Activated naive CD8-positive, alpha-beta T cell treated with anti-CD3 and anti-CD28 coated beads, Interleukin-2, amount 10 ng/mL, durations not matched to agents 7 days and 5 days (primary cell): ENCODE results near the gene IFNL2. TPM values are rescaled to one million over a fixed set of nuclear protein-coding genes. Genes with fewer than 3 reads are reported as not detected.
"Not testable (repeated sequence)": the region's sequence is repeated elsewhere in the genome, so short reads cannot be mapped to it uniquely, and the experiment has no call there.

ENCODE experiments used
- ATAC-seq: fragments of 150-1000 bp; cut with Tn5 transposase; one replicate; pipeline ENCODE4 v1.10.0; 2021; ENCODE audit warnings: low read depth, moderate library complexity
- POLR2A ChIA-PET: fragments of 350-600 bp; sonication (Branson Sonifier 250); formaldehyde crosslinking; loops from one replicate; lab custom pipeline; 2021; ENCODE audit warnings: antibody characterized with exemption; lab: Charles Lee
- DNase-seq: peaks from one replicate; pipeline ENCODE4 v3.0.0; 2021
- H3K27ac Mint-ChIP-seq: one replicate; pipeline ENCODE4 v1.8.0; 2022; ENCODE audit warnings: mild to moderate bottlenecking, mixed read lengths
- H3K27me3 Mint-ChIP-seq: one replicate; pipeline ENCODE4 v1.8.0; 2022; ENCODE audit warnings: mild to moderate bottlenecking, moderate library complexity, mixed read lengths
- H3K36me3 Mint-ChIP-seq: one replicate; pipeline ENCODE4 v1.8.0; 2021; ENCODE audit warnings: mild to moderate bottlenecking, mixed read lengths
- H3K4me1 Mint-ChIP-seq: one replicate; pipeline ENCODE4 v1.8.0; 2021; ENCODE audit warnings: mixed read lengths
- H3K4me3 Mint-ChIP-seq: one replicate; pipeline ENCODE4 v1.8.0; 2022; ENCODE audit warnings: mild to moderate bottlenecking, moderate library complexity, mixed read lengths
- H3K9me3 Mint-ChIP-seq: one replicate; pipeline ENCODE4 v1.8.0; 2021; ENCODE audit warnings: mixed read lengths
- total RNA-seq, 2 experiments: library from RNA; stranded (reverse); gene quantifications; one replicate each; pipeline ENCODE4 v1.2.3, GENCODE V29; 2021

The IFNL2 gene
- total RNA-seq, 2 experiments from 2014 or later = not detected

DNA sequence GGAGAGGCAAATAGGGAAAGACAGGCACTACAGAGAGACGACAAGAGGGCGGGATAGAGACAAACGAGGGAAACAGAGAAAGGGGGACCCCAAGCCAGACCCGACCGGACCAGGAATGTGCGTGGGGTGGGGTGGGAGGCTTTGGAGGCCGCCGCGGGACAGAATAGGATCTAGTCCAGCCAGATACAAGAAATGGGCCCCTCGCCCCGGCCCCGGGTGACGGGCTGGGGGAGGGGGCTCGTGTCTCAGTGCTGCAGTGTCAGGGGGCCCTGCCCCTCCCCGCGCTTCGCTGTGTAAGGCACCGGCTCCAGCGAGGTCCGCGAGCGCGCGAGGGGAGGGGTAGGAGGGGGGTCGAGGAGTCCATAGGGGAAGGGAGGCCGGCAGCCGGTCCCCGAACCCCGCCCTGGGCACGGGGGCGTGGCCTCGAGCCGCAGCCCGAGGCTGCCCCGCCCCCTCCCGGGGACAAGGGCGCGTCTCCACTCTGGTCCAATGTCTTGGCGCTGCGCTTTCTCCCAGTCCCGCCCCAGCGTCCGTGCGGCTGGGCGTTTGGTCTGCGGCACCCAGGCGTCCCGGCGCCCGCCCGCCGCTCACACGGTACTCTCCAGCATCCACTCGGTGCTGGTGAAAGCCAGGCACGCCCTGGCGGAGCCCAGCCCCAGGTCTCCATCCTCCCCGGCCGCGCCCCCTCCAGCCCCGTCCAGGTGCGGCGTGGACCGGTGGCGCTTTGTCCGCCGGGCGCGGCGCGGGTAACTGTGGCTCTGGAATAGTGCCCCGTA, 39.0 kb downstream of the IFNL2 start:
- ATAC-seq (no peak), DNase-seq (no peak)
- POLR2A ChIA-PET = no interaction called here
- H3K27me3 Mint-ChIP-seq = peaks cover 13% of the 10 kb centered on the region
- no peak overlapping the region for H3K27ac Mint-ChIP-seq
- peaks cover 12% of the 10 kb centered on the region for H3K4me1 Mint-ChIP-seq
- H3K36me3 Mint-ChIP-seq = peaks cover 18% of the 10 kb centered on the region
- no peaks in the 10 kb centered on the region for H3K9me3 Mint-ChIP-seq
- no peak overlapping the region for H3K4me3 Mint-ChIP-seq

DNA sequence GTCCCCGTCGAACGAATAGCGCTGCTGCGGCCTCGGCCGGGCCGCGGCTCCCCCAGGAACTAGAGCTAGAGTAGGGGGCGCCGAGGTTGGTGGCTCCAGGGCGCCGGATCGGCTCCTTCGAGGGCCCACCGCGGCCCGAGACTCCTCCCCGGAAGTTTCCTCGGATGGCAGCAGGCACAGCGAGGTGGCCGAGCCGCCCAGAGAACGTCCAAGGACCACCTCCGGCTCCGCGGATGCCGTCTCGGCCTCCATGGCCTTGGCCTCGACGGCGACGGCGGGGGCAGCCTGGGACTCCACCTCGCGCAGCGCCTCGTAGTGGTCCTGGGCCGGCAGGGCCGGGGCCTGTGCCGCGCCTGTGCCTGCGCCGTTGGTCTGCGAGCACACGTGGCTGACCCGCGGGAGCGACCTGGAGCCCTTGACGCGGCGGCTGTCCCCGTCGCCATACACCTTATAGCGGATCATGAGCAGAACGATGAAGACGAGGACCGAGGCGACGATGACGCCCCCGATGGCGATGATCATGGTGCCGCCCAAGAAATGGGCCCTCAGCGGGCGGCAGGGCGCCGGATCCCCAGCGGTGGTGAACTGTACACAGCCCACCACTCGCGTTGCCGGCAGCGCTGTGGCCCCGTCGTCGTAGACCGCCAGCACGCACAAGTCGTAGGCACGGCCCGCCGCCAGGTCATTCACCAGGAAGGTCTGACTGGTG, 39.8 kb downstream of the IFNL2 start:
- POLR2A ChIA-PET = no interaction called here
- no peaks in the 10 kb centered on the region for H3K9me3 Mint-ChIP-seq
- no peak overlapping the region for H3K4me3 Mint-ChIP-seq
- ATAC-seq = no peak
- H3K36me3 Mint-ChIP-seq = peaks cover 23% of the 10 kb centered on the region
- DNase-seq = no peak
- H3K27me3 Mint-ChIP-seq = peaks cover 13% of the 10 kb centered on the region
- peaks cover 11% of the 10 kb centered on the region for H3K4me1 Mint-ChIP-seq
- H3K27ac Mint-ChIP-seq = no peak overlapping the region

DNA sequence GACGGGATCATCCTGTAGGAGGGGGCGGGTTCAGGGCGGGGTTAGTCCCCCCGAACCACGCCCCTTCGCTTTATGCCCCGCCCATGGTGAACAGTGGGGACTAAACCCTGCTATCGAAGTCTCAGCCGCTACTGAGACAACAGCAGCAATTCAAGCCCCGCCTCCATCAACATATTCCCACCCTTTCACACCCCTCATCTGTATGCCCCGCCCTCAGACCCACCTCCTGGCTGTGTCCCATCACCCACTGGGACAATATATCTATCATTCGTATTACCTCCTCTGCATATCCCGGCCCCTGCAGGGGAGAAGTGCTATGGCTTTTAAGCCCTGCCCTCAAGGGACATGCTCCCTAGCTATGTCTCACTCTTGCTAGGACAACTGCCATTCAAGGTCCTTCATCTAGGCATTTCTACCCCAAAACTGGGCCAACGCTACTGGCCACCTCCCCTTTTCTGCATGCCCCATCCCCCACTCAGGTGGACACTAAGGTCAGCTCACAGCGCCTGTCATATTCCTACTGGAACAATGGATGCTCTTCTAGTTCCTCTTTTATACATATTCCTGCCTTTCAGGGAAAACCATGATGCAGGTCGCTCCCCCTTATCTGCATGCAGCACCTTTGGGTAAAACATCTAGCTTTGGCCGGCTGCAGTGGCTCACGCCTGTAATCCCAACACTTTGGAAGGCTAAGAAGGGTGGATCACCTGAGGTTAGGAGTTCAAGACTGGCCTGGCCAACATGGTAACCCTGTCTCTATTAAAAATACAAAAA, 40.5 kb downstream of the IFNL2 start:
- Mint-ChIP-seq H3K27me3 (peaks cover 12% of the 10 kb centered on the region), H3K4me3 (no peak overlapping the region), H3K36me3 (peaks cover 25% of the 10 kb centered on the region), H3K4me1 (peaks cover 11% of the 10 kb centered on the region), H3K27ac (no peak overlapping the region), H3K9me3 (no peaks in the 10 kb centered on the region)
- DNase-seq (no peak), ATAC-seq (no peak)
- POLR2A ChIA-PET = no interaction called here

DNA sequence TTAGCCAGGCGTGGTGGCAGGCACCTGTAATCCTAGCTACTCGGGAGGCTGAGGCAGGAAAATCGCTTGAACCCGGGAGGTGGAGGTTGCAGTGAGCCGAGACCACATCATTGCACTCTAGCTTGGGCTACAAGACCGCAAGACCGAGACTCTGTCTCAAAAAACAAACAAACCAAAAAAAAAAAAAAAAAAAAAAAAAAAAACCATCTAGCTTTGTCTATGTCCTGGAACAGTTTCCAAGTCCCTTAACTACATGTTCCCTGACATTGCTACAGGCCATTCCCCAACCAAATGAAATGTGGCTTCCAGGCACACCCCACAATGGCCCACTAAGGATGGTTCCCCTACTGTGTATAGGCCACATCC, 41.1 kb downstream of the IFNL2 start:
- H3K9me3 Mint-ChIP-seq, H3K4me3 Mint-ChIP-seq, DNase-seq, H3K27me3 Mint-ChIP-seq, H3K27ac Mint-ChIP-seq, ATAC-seq: not testable (repeated sequence)
- POLR2A ChIA-PET = interaction anchor here (0.6 kb wide), 1 partner anchor 18 kb away, joined by 3 read pairs; no protein-coding TSS in a partner anchor
- Mint-ChIP-seq H3K36me3 (peaks cover 25% of the 10 kb centered on the region), H3K4me1 (peaks cover 11% of the 10 kb centered on the region)

DNA sequence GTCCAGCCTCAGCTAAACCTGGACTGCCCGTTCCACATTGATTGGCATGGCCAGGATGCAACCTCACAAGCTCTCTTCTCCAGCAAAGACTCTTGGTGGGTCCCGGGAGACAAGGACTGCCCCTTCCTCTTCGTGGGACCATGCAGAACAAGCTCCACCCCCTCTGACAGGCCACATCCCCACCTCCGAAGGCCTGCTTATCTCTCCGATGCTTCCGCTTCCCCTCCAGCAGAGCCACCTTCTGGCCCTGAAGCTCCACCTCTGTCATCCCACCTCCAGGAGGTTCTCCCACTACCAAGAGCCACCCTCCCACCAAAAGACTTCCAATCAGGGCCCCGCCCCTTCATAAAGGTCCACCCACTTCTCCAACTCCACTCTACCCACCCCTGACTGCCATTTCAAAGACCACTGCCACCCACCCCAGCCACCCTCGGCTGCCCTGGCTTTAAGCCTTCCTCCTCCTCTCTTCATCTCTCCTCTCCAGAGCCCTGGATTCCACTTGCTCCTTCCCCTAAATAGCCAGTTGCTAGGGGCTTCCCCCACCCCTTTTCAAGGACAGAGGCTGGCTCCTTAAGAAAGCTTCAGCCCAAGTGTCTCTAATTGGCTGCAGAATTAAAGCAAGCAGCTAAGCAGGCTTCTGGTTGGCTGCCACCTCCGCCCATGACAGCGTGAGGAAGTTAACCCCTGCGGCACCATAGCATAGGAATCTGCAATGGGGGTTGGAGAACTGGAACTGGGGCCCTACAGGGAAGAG, 42.5 kb downstream of the IFNL2 start:
- peaks cover 6% of the 10 kb centered on the region for H3K4me1 Mint-ChIP-seq
- H3K27me3 Mint-ChIP-seq = peaks cover 1% of the 10 kb centered on the region
- no peak overlapping the region for H3K4me3 Mint-ChIP-seq
- no peak overlapping the region for H3K27ac Mint-ChIP-seq
- POLR2A ChIA-PET = interaction anchor here (1.5 kb wide), 1 partner anchor 13 kb away, joined by 7 read pairs; no protein-coding TSS in a partner anchor
- H3K36me3 Mint-ChIP-seq = peaks cover 26% of the 10 kb centered on the region
- ATAC-seq (no peak), DNase-seq (no peak)
- H3K9me3 Mint-ChIP-seq = no peaks in the 10 kb centered on the region

DNA sequence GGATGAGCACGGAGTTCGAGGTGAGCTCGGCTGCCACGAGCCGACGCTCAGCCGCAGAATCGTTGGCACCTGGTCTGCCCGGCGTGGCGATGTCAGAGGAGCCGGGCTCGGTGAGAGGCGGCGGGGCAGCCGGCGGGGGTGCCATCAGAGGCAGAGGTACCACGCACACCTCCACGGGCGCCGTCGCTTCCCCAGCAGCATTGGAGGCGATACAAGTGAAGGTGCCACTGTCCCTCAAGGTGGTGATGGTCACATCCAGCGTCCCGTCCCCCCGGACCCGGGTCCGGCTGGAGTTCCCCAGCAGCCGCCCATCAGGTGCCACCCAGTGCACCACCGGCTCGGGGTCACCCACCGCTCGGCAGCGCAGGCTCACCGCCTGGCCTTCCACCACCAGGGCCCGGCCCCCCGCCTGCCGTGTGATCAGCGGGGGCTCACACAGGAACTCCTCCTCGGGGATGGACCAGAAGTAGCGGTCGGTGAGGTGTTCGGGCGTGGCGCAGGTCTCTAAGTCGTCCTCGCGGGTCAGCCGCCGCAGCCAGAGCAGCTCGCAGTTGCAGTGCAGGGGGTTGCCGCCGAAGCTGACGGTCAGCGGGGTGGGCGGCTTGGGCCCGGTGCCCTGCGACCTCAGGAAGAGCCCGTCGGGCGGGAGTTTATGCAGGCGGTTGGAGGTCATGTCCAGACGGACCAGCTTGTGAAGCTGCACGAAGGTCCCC, 46.0 kb downstream of the IFNL2 start:
- peaks cover 12% of the 10 kb centered on the region for H3K4me1 Mint-ChIP-seq

DNA sequence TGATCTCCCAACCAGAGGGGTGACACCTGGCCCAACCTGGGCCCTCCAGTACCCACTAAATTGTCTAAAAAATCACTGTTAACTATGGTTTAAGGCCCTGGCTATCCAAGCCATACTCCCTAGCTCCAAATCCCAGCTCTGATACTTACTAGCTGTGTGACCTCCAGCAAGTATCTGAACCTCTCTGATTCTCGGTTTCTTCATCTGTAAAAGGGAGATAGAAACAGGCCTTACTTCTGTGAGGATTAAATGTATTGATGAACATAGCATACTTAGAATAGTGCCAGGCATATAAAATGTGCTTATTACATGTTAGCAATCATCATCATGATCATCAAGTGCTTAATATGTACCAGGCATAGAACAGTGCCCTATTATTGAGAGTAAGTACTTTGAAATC, 47.7 kb downstream of the IFNL2 start:
- H3K4me1 Mint-ChIP-seq = peaks cover 13% of the 10 kb centered on the region
- peaks cover 24% of the 10 kb centered on the region for H3K36me3 Mint-ChIP-seq
- no peak overlapping the region for H3K4me3 Mint-ChIP-seq
- H3K27me3 Mint-ChIP-seq = no peaks in the 10 kb centered on the region
- no peak for ATAC-seq
- no peak for DNase-seq
- H3K9me3 Mint-ChIP-seq = no peaks in the 10 kb centered on the region
- POLR2A ChIA-PET = no interaction called here
- no peak overlapping the region for H3K27ac Mint-ChIP-seq

More for the DNA sequence above, 46.0 kb downstream of the IFNL2 start:
- Mint-ChIP-seq H3K36me3 (peaks cover 27% of the 10 kb centered on the region), H3K27me3 (no peaks in the 10 kb centered on the region), H3K27ac (no peak overlapping the region), H3K4me3 (no peak overlapping the region), H3K9me3 (no peaks in the 10 kb centered on the region)
- ATAC-seq (no peak), DNase-seq (no peak)
- POLR2A ChIA-PET = no interaction called here

DNA sequence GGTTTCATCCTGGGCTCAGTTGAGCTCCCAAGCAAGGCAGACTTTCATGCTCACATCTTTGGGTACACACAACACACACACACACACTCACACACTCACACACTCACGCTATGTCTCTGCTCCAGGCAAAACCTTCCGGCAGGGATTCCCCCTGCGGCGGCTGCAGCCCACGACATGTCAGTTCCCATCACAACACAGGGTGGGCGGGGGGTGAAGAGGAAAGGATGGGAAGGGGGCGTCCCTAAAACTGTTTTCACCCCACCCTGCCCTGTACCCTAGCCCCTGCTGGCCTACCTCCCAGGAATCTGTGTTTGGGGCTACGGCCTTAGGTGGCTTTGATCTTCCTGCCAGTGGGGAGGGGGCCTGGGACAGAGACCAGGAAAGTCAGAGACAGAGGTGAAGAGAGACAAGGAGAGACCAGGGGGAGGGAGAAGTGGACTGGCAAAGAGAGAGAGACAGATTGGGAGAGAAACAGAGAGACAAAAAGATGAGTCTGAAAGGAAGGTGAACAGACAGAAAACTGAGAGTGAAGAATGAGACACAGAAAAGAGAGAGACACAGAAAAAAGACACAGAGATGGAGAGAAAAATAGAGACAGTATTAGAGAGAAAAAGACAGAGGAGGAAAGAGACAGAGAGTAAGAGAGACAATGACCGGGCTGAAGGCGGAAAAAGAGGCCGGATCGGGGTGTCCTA, 48.6 kb downstream of the IFNL2 start:
- Mint-ChIP-seq H3K4me3 (no peak overlapping the region), H3K36me3 (peaks cover 23% of the 10 kb centered on the region), H3K9me3 (no peaks in the 10 kb centered on the region), H3K4me1 (peaks cover 19% of the 10 kb centered on the region), H3K27me3 (peaks cover 3% of the 10 kb centered on the region), H3K27ac (no peak overlapping the region)
- POLR2A ChIA-PET = no interaction called here
- no peak for ATAC-seq
- no peak for DNase-seq

DNA sequence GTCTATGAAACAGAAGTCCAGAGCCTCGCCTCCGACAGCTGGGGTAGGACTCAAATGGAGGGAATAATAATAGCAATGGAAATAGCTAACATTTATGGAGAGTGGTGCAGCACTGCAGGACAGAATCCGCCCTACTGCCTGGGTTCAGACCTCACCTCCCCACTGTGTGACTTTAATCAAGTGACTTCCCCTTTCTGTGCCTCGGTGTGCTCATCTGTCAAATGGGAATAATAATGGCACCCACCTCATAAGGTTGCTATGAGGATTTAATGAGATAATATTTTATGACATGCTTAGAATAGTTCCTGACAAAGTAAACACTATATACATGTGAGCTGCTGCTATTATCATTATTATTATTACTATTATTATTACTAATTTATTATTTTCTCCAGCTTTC, 49.3 kb downstream of the IFNL2 start:
- ATAC-seq = no peak
- H3K27me3 Mint-ChIP-seq = peaks cover 3% of the 10 kb centered on the region

DNA sequence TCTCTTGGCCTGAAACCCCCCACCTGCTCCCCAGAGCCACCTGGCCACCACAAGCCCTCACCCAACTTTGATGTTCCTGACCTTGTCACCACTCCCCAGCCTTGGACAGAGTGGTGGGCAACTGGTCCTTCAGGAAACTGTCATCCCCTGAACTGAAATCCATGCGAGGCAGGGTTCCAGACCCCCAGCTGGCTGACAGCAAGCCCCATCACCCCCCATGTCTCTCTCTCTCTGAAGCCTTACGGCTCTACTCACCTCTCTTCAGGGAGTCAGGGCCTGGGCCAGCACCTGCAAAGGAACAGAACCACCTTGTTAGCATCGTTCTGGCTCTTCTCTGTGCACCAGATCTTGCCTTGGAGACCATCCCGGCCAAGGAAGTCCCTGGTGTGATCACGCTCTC, 49.9 kb downstream of the IFNL2 start:
- DNase-seq = no peak

More for the DNA sequence above, 49.3 kb downstream of the IFNL2 start:
- Mint-ChIP-seq H3K9me3 (no peaks in the 10 kb centered on the region), H3K4me3 (no peak overlapping the region), H3K4me1 (peaks cover 19% of the 10 kb centered on the region), H3K36me3 (peaks cover 22% of the 10 kb centered on the region), H3K27ac (no peak overlapping the region)
- no peak for DNase-seq
- POLR2A ChIA-PET = no interaction called here

DNA sequence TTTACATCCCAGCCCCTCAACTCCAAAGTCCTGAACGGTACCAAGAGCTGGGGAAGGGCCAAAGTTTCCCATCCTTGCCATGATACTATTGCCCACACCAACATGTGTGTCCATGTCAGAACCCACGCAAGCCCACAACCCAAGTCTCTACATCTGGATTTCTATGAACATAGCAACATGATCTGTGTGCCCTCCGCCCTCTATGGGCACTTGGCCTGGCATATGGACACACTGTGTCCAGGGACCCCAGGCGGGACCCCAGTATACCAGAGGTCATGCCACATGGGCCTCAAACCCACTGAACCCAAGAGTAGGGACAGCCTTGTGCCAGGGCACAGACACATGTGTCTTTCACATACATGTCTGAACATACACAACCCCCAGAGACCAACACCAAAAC, 50.5 kb downstream of the IFNL2 start:
- no peak overlapping the region for H3K27ac Mint-ChIP-seq
- no peaks in the 10 kb centered on the region for H3K9me3 Mint-ChIP-seq
- peaks cover 16% of the 10 kb centered on the region for H3K36me3 Mint-ChIP-seq
- POLR2A ChIA-PET = no interaction called here
- no peak overlapping the region for H3K4me3 Mint-ChIP-seq
- peaks cover 24% of the 10 kb centered on the region for H3K4me1 Mint-ChIP-seq
- peaks cover 3% of the 10 kb centered on the region for H3K27me3 Mint-ChIP-seq
- ATAC-seq (no peak), DNase-seq (no peak)

More for the DNA sequence above, 49.9 kb downstream of the IFNL2 start:
- Mint-ChIP-seq H3K9me3 (no peaks in the 10 kb centered on the region), H3K27me3 (peaks cover 3% of the 10 kb centered on the region), H3K4me3 (no peak overlapping the region), H3K4me1 (peaks cover 22% of the 10 kb centered on the region), H3K27ac (no peak overlapping the region), H3K36me3 (peaks cover 18% of the 10 kb centered on the region)
- no peak for ATAC-seq
- POLR2A ChIA-PET = no interaction called here
